SKM-1 treated with dmso at 0.1 percent for 144 hours (cell line): Measurements from ENCODE around the gene CMIP.
A peak's percentile ranks its signal among the peaks of the same experiment; 100 is the strongest.

Experiments
- DNase-seq: peaks from one replicate; lab custom pipeline; 2025; ENCODE audit not compliant: unreplicated experiment; lab: John Stamatoyannopoulos, UW

The CMIP gene

GRCh38 chr16:81599034-81599744 is 154.6 kb downstream of the CMIP start:
- no peak for DNase-seq

- DNase-seq, result no peak
Measured at GRCh38 chr16:81600275-81600674, 155.7 kb downstream of the CMIP start.

- no peak for DNase-seq
Measured at GRCh38 chr16:81601008-81601428, 156.4 kb downstream of the CMIP start.

- no peak for DNase-seq
Measured at GRCh38 chr16:81601601-81602255, 157.1 kb downstream of the CMIP start.

GRCh38 chr16:81602256-81602776 is 157.7 kb downstream of the CMIP start:
- no peak for DNase-seq

GRCh38 chr16:81602792-81603191 is 158.2 kb downstream of the CMIP start:
- no peak for DNase-seq

GRCh38 chr16:81604960-81605383 is 160.4 kb downstream of the CMIP start:
- DNase-seq, result no peak

GRCh38 chr16:81606039-81606438 is 161.4 kb downstream of the CMIP start:
- no peak for DNase-seq

- no peak for DNase-seq
Measured at GRCh38 chr16:81607006-81607405, 162.4 kb downstream of the CMIP start.

- no peak for DNase-seq
Measured at GRCh38 chr16:81607805-81608522, 163.4 kb downstream of the CMIP start.

GRCh38 chr16:81608523-81609209 is 164.1 kb downstream of the CMIP start:
- DNase-seq, result peak; percentile 57

- no peak for DNase-seq
Measured at GRCh38 chr16:81609323-81609892, 164.8 kb downstream of the CMIP start.

- DNase-seq, result no peak
Measured at GRCh38 chr16:81610144-81610842, 165.7 kb downstream of the CMIP start.

GRCh38 chr16:81610936-81611335 is 166.3 kb downstream of the CMIP start:
- DNase-seq, result no peak

- no peak for DNase-seq
Measured at GRCh38 chr16:81611721-81612120, 167.1 kb downstream of the CMIP start.

GRCh38 chr16:81612351-81613163 is 167.9 kb downstream of the CMIP start:
- DNase-seq, result no peak

GRCh38 chr16:81614171-81614570 is 169.6 kb downstream of the CMIP start:
- no peak for DNase-seq

GRCh38 chr16:81614654-81615359 is 170.2 kb downstream of the CMIP start:
- DNase-seq, result no peak

- no peak for DNase-seq
Measured at GRCh38 chr16:81615411-81615810, 170.8 kb downstream of the CMIP start.
